ENCODE data around the gene TRAF7. TPM values are rescaled to one million over a fixed set of nuclear protein-coding genes. Genes with fewer than 3 reads are reported as not detected.
A peak's percentile ranks its signal among the peaks of the same experiment; 100 is the strongest.

The TRAF7 gene
- total and polyA plus RNA-seq, 2 of the 13 experiments (the other 11 are each of a cell fraction or from before 2014, with no cell fraction given): 47.9 to 65.6 TPM

DNA sequence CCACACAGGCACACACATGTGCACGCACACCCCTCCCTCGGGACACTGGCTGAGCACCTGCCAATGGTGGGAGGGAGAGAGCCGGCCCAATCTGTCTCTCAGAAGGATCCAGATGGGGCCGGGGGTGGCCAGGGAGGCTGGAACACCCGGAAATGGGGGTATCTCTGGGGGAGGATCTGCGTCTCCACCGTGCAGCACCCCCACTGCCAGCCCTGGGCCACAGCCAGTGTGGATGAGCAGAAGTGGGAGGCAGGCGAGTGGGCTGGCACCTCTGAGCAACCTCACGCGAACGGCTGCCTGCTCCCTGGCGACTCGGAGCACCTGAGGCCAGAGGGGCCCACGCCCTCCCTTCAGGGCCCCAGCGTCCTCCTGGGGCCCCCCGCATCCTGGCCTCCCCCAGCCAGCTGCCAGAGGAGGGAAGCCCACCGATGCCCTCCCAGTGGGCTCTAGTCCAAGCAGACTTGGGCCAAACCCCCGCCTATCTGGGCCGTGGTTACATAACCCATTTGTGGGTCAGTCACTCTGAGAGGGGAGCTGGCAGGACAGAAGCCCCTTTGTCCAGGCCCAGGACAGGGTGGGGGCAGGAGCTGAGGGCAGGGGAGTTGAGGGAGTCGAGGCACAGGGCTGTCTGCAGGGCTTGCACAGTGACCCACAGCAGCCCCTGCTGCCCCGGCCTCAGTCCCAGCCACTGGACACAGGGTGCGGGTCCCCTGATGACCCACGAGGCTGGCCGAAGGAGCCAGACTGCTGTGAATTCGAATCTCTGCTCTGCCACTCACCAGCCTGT, 35.3 kb downstream of the TRAF7 start (continued):
- no peak for TF ChIP-seq MAF1 (CRISPR knock-in tag; IDR thresholded peaks at IDR 0.05; ENCODE audit: borderline replicate concordance)
- TF ChIP-seq, protein P1, sequence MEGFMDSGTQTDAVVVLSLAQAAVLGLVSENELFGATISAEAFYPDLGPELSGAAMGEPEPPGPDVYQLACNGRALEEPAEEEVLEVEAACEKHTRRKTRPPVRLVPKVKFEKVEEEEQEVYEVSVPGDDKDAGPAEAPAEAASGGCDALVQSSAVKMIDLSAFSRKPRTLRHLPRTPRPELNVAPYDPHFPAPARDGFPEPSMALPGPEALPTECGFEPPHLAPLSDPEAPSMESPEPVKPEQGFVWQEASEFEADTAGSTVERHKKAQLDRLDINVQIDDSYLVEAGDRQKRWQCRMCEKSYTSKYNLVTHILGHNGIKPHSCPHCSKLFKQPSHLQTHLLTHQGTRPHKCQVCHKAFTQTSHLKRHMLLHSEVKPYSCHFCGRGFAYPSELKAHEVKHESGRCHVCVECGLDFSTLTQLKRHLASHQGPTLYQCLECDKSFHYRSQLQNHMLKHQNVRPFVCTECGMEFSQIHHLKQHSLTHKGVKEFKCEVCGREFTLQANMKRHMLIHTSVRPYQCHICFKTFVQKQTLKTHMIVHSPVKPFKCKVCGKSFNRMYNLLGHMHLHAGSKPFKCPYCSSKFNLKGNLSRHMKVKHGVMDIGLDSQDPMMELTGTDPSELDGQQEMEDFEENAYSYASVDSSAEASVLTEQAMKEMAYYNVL (CRISPR knock-in tag; IDR thresholded peaks at IDR 0.05; ENCODE audit: borderline replicate concordance): 0 out of 2 replicates have a peak, but pooled peaks have one; percentile 19
- TF ChIP-seq ZC3H13 (CRISPR knock-in tag; IDR thresholded peaks at IDR 0.05): no peak

GRCh38 chr16:2191446-2191706, 35.8 kb downstream of the TRAF7 start:
- no peak overlapping the region for H2AFZ ChIP-seq (ENCODE audit: low read length)
- intact Hi-C loops (cut with micrococcal nuclease; ENCODE audit: unreplicated experiment): no loop called here
- DNase-seq (ENCODE audit: low spot score) (no peak), ATAC-seq (no peak), FAIRE-seq (no peak)
- no peaks in the 10 kb centered on the region for H4K20me1 ChIP-seq (ENCODE audit: insufficient read depth, low read length)
- H3K27me3 ChIP-seq (ENCODE audit: control insufficient read depth in 1 of 2, insufficient read depth in 2 of 2, low read length in 2 of 2): 0 out of 5 replicates have a peak, but pooled peaks cover 0 to 5% of the 10 kb centered on the region in 2 experiments
- H3K4me2 ChIP-seq (ENCODE audit: low read depth, low read length): peak overlapping the region; percentile 61; the same call in 1 of the 2 replicates
- no peaks in the 10 kb centered on the region for H3K79me2 ChIP-seq (ENCODE audit: insufficient read depth, low read length)
- WGBS (ENCODE audit: low lambda C conversion rate): 0% methylated on average over 1 of the region's 11 CpGs
- no peak overlapping the region for H3K9ac ChIP-seq (ENCODE audit: insufficient read depth, low read depth, low read length)
- H3K27ac ChIP-seq (ENCODE audit: extremely low read length, insufficient read depth, low read length): no peak overlapping the region
- TF ChIP-seq ZNF713 (CRISPR knock-in tag; IDR thresholded peaks at IDR 0.05) (0 out of 2 replicates have a peak, but pooled peaks have one; percentile 16), CTCF (CRISPR knock-in tag; IDR thresholded peaks at IDR 0.05) (0 out of 2 replicates have a peak, but pooled peaks have one; percentile 8), ZNF660 (CRISPR knock-in tag; IDR thresholded peaks at IDR 0.05; ENCODE audit: borderline replicate concordance, low read depth) (no peak)
- TF ChIP-seq, protein P2, sequence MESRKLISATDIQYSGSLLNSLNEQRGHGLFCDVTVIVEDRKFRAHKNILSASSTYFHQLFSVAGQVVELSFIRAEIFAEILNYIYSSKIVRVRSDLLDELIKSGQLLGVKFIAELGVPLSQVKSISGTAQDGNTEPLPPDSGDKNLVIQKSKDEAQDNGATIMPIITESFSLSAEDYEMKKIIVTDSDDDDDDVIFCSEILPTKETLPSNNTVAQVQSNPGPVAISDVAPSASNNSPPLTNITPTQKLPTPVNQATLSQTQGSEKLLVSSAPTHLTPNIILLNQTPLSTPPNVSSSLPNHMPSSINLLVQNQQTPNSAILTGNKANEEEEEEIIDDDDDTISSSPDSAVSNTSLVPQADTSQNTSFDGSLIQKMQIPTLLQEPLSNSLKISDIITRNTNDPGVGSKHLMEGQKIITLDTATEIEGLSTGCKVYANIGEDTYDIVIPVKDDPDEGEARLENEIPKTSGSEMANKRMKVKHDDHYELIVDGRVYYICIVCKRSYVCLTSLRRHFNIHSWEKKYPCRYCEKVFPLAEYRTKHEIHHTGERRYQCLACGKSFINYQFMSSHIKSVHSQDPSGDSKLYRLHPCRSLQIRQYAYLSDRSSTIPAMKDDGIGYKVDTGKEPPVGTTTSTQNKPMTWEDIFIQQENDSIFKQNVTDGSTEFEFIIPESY (CRISPR knock-in tag; IDR thresholded peaks at IDR 0.05): peak; percentile 78
- no TSS peak for BruUV-seq (replicated peaks)
- ChIA-PET CTCF (ENCODE audit: low intra/inter-chr PET ratio, low total read pairs) (no interaction called here), POLR2A (interaction anchor here (0.9 to 3.5 kb wide), 2 partner anchors 36 to 60 kb away, joined by 3 to 29 read pairs; partner anchors contain the start of genes ECI1 and TRAF7)
- no peaks in the 10 kb centered on the region for H3K36me3 ChIP-seq (replicated peaks in 1 of 2; ENCODE audit: control insufficient read depth in 1 of 2, insufficient read depth in 2 of 2, low read length in 2 of 2)
- in situ Hi-C loops (cut with HindIII; ENCODE audit: extremely low pct_ligation_motif_present, low pct_unique_long_range_greater_than_20kb): no loop called here
- H3K4me3 ChIP-seq (replicated peaks in 1 of 3; ENCODE audit: insufficient read depth in 1 of 3, low read depth in 2 of 3, low read length in 3 of 3): peak overlapping the region in 1 of 3 experiments; percentile 45; a peak in 1 of 6 replicates
- peaks cover 53% of the 10 kb centered on the region for H3K4me1 ChIP-seq (ENCODE audit: insufficient read depth, low read length)
- no peaks in the 10 kb centered on the region for H3K9me3 ChIP-seq (ENCODE audit: low read length)
